DMS79 treated with DMSO at 0.1 percent for 48 hours (cell line): ENCODE measurements around the gene NUDT9.
"Not testable (repeated sequence)": the region's sequence is repeated elsewhere in the genome, so short reads cannot be mapped to it uniquely, and the experiment has no call there.

Source experiments
- DNase-seq: peaks from one replicate; lab custom pipeline; 2025; lab: John Stamatoyannopoulos, UW

The NUDT9 gene

GRCh38 chr4:87409420-87409939, 12.9 kb upstream of the NUDT9 start:
- DNase-seq = no peak

- DNase-seq = no peak
These were observed 12.2 kb upstream of the NUDT9 start for GRCh38 chr4:87410157-87410556.

- DNase-seq = no peak
These were observed 11.7 kb upstream of the NUDT9 start for GRCh38 chr4:87410679-87411078.

- DNase-seq = no peak
These were observed 7.6 kb upstream of the NUDT9 start for GRCh38 chr4:87414816-87415215.

GRCh38 chr4:87416965-87417364, 5.4 kb upstream of the NUDT9 start:
- no peak for DNase-seq

- not testable (repeated sequence) for DNase-seq
These were observed 4.0 kb upstream of the NUDT9 start for GRCh38 chr4:87418410-87418809.

- DNase-seq = no peak
These were observed 2.7 kb upstream of the NUDT9 start for GRCh38 chr4:87419578-87420249.

- no peak for DNase-seq
These were observed 2.0 kb upstream of the NUDT9 start for GRCh38 chr4:87420276-87420830.

- DNase-seq = peak; percentile 55
These were observed 1.1 kb downstream of the NUDT9 start for GRCh38 chr4:87423317-87424098.

GRCh38 chr4:87424099-87424543, 1.7 kb downstream of the NUDT9 start:
- DNase-seq = peak; percentile 24

GRCh38 chr4:87425711-87426110, 3.3 kb downstream of the NUDT9 start:
- DNase-seq = no peak

GRCh38 chr4:87426865-87427517, 4.6 kb downstream of the NUDT9 start:
- no peak for DNase-seq

- DNase-seq = no peak
These were observed 5.1 kb downstream of the NUDT9 start for GRCh38 chr4:87427518-87427868.

GRCh38 chr4:87428979-87429378, 6.6 kb downstream of the NUDT9 start:
- DNase-seq = no peak

- no peak for DNase-seq
These were observed 7.7 kb downstream of the NUDT9 start for GRCh38 chr4:87430038-87430437.

GRCh38 chr4:87433342-87433741, 11.0 kb downstream of the NUDT9 start:
- DNase-seq = no peak

- DNase-seq = no peak
These were observed 20.5 kb downstream of the NUDT9 start for GRCh38 chr4:87442889-87443288.

GRCh38 chr4:87444741-87445140, 22.4 kb downstream of the NUDT9 start:
- no peak for DNase-seq

- DNase-seq = no peak
These were observed 23.6 kb downstream of the NUDT9 start for GRCh38 chr4:87445964-87446363.

GRCh38 chr4:87446375-87446774, 24.0 kb downstream of the NUDT9 start:
- not testable (repeated sequence) for DNase-seq

GRCh38 chr4:87451537-87451936, 29.2 kb downstream of the NUDT9 start:
- DNase-seq = no peak

GRCh38 chr4:87458913-87459312, 36.5 kb downstream of the NUDT9 start:
- no peak for DNase-seq
